Activated naive CD8-positive, alpha-beta T cell treated with anti-CD3 and anti-CD28 coated beads, Interleukin-2, amount 10 ng/mL, durations not matched to agents 7 days and 5 days (primary cell): ENCODE results near the gene USP9X. TPM values are rescaled to one million over a fixed set of nuclear protein-coding genes. Genes with fewer than 3 reads are reported as not detected.
"Not testable (repeated sequence)": the region's sequence is repeated elsewhere in the genome, so short reads cannot be mapped to it uniquely, and the experiment has no call there.

Experiments used
- ATAC-seq: fragments of 150-1000 bp; cut with Tn5 transposase; one replicate; pipeline ENCODE4 v1.10.0; 2021; ENCODE audit warnings: low read depth, moderate library complexity
- POLR2A ChIA-PET: fragments of 350-600 bp; sonication (Branson Sonifier 250); formaldehyde crosslinking; loops from one replicate; lab custom pipeline; 2021; ENCODE audit warnings: antibody characterized with exemption; lab: Charles Lee
- DNase-seq: peaks from one replicate; pipeline ENCODE4 v3.0.0; 2021
- H3K27ac Mint-ChIP-seq: one replicate; pipeline ENCODE4 v1.8.0; 2022; ENCODE audit warnings: mild to moderate bottlenecking, mixed read lengths
- H3K27me3 Mint-ChIP-seq: one replicate; pipeline ENCODE4 v1.8.0; 2022; ENCODE audit warnings: mild to moderate bottlenecking, moderate library complexity, mixed read lengths
- H3K36me3 Mint-ChIP-seq: one replicate; pipeline ENCODE4 v1.8.0; 2021; ENCODE audit warnings: mild to moderate bottlenecking, mixed read lengths
- H3K4me1 Mint-ChIP-seq: one replicate; pipeline ENCODE4 v1.8.0; 2021; ENCODE audit warnings: mixed read lengths
- H3K4me3 Mint-ChIP-seq: one replicate; pipeline ENCODE4 v1.8.0; 2022; ENCODE audit warnings: mild to moderate bottlenecking, moderate library complexity, mixed read lengths
- H3K9me3 Mint-ChIP-seq: one replicate; pipeline ENCODE4 v1.8.0; 2021; ENCODE audit warnings: mixed read lengths
- total RNA-seq, 2 experiments: library from RNA; stranded (reverse); gene quantifications; one replicate each; pipeline ENCODE4 v1.2.3, GENCODE V29; 2021

Gene USP9X
- total RNA-seq, 2 experiments from 2014 or later = 56.9 to 65.7 TPM

- Mint-ChIP-seq H3K27me3 (no peaks in the 10 kb centered on the region), H3K4me3 (no peak overlapping the region), H3K36me3 (peaks cover 36% of the 10 kb centered on the region), H3K4me1 (peaks cover 1% of the 10 kb centered on the region), H3K27ac (no peak overlapping the region), H3K9me3 (peaks cover 2% of the 10 kb centered on the region)
- DNase-seq (no peak), ATAC-seq (no peak)
- POLR2A ChIA-PET = no interaction called here
Observed at GRCh38 chrX:41198410-41198809, 113.2 kb downstream of the USP9X start.

DNA sequence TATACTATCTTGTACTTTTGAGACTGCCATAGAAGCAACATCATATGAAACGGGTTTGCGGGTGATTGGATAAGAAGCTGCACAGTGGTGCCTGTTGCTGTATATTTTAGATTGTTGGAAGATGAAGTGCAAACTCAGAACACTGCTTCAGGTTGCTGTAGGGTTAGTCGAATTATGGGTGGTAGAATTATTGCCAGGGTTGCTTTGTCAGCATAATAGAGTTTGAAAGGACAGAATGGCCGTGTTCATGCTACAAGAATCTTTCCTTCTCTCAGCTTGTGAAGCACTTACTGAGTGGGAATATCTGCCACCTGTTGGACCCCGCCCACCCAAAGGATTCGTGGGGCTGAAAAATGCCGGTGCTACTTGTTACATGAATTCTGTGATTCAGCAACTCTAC lies 115.5 kb downstream of the USP9X start:
- Mint-ChIP-seq H3K27ac (no peak overlapping the region), H3K4me3 (no peak overlapping the region), H3K4me1 (peaks cover 1% of the 10 kb centered on the region), H3K36me3 (peaks cover 52% of the 10 kb centered on the region), H3K9me3 (peaks cover 6% of the 10 kb centered on the region), H3K27me3 (no peaks in the 10 kb centered on the region)
- DNase-seq (no peak), ATAC-seq (no peak)
- POLR2A ChIA-PET = no interaction called here

GRCh38 chrX:41209853-41210252 lies 124.6 kb downstream of the USP9X start:
- Mint-ChIP-seq H3K4me3 (no peak overlapping the region), H3K4me1 (no peaks in the 10 kb centered on the region), H3K27me3 (no peaks in the 10 kb centered on the region), H3K27ac (no peak overlapping the region), H3K9me3 (peaks cover 12% of the 10 kb centered on the region), H3K36me3 (peaks cover 70% of the 10 kb centered on the region)
- ATAC-seq (no peak), DNase-seq (no peak)
- POLR2A ChIA-PET = no interaction called here

GRCh38 chrX:41224605-41225004 lies 139.4 kb downstream of the USP9X start:
- Mint-ChIP-seq H3K27ac (no peak overlapping the region), H3K36me3 (peaks cover 28% of the 10 kb centered on the region)

GRCh38 chrX:41233988-41234387 lies 148.7 kb downstream of the USP9X start:
- Mint-ChIP-seq H3K4me3 (no peak overlapping the region), H3K36me3 (peaks cover 16% of the 10 kb centered on the region), H3K9me3 (no peaks in the 10 kb centered on the region), H3K27ac (no peak overlapping the region), H3K4me1 (peaks cover 3% of the 10 kb centered on the region), H3K27me3 (no peaks in the 10 kb centered on the region)
- DNase-seq = no peak
- no peak for ATAC-seq
- POLR2A ChIA-PET = no interaction called here

More at GRCh38 chrX:41224605-41225004, 139.4 kb downstream of the USP9X start:
- DNase-seq = no peak
- H3K9me3 Mint-ChIP-seq = no peaks in the 10 kb centered on the region
- H3K27me3 Mint-ChIP-seq = no peaks in the 10 kb centered on the region
- no peaks in the 10 kb centered on the region for H3K4me1 Mint-ChIP-seq
- POLR2A ChIA-PET = no interaction called here
- no peak overlapping the region for H3K4me3 Mint-ChIP-seq
- ATAC-seq = no peak

DNA sequence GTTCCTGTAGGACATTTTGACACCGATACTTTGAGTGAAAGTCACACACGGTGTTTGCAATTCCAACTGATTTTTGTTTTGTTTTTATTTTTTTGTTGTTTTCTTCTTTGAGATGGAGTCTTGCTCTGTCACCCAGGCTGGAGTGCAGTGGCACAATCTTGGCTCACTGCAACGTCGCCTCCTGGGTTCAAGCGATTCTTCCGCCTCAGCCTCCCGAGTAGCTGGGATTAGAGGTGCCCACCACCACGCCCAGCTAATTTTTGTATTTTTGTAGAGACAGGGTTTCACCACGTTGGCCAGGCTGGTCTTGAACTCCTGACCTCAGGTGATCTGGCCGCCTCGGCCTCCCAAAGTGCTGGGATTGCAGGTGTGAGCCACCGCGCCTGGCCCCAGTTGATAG lies 149.2 kb downstream of the USP9X start:
- POLR2A ChIA-PET, H3K4me1 Mint-ChIP-seq, H3K27me3 Mint-ChIP-seq, DNase-seq, H3K4me3 Mint-ChIP-seq, ATAC-seq, H3K27ac Mint-ChIP-seq, H3K9me3 Mint-ChIP-seq: not testable (repeated sequence)
- peaks cover 14% of the 10 kb centered on the region for H3K36me3 Mint-ChIP-seq

DNA sequence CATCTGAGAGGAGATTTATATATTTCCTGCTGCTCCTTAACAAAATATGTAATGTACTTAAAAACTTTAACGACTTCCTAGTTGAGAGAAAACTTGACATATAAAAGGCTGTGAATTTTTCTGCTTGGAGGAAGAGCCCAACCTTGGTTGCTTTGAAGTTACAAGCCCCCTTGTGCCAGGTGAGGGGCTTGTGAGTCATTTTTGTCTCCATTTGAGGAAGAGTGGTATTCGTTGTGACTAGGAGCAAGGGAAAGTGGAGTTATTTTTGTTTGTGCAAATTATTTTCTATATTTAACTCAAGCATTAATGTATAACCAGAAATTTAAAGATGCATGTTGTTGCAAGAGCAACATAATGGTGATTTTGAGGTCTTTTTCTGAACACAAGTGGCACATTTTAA lies 149.7 kb downstream of the USP9X start:
- peaks cover 12% of the 10 kb centered on the region for H3K36me3 Mint-ChIP-seq
- no peaks in the 10 kb centered on the region for H3K27me3 Mint-ChIP-seq
- DNase-seq (no peak), ATAC-seq (no peak)
- peaks cover 3% of the 10 kb centered on the region for H3K4me1 Mint-ChIP-seq
- H3K4me3 Mint-ChIP-seq = no peak overlapping the region
- H3K9me3 Mint-ChIP-seq = no peaks in the 10 kb centered on the region
- POLR2A ChIA-PET = no interaction called here
- no peak overlapping the region for H3K27ac Mint-ChIP-seq

GRCh38 chrX:41236629-41237028 lies 151.4 kb downstream of the USP9X start:
- Mint-ChIP-seq H3K36me3 (peaks cover 11% of the 10 kb centered on the region), H3K9me3 (no peaks in the 10 kb centered on the region), H3K4me1 (peaks cover 3% of the 10 kb centered on the region), H3K27ac (no peak overlapping the region), H3K27me3 (no peaks in the 10 kb centered on the region), H3K4me3 (no peak overlapping the region)
- POLR2A ChIA-PET = no interaction called here
- ATAC-seq (no peak), DNase-seq (no peak)

DNA sequence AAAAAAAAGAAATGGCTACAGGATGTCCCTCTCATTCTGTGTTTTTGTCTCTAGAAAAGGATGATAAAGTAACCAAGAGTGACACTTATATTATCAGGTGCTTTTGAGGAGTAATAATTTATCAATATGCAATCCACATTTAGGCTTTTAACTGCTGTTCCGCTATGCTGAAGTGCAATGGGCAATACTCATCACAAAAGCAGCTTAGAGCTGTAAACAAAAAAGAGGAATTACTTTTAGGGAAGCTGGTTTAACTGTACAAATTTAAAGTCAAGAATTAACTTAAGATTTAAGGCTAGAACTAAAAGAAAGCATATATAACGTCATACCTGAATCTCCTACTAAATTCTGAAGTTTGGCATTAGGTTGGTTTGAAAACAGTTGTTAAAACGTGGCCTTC lies 155.3 kb downstream of the USP9X start:
- Mint-ChIP-seq H3K9me3 (no peaks in the 10 kb centered on the region), H3K27ac (no peak overlapping the region), H3K36me3 (no peaks in the 10 kb centered on the region), H3K4me1 (peaks cover 3% of the 10 kb centered on the region), H3K4me3 (no peak overlapping the region), H3K27me3 (no peaks in the 10 kb centered on the region)
- DNase-seq = no peak
- no peak for ATAC-seq
- POLR2A ChIA-PET = no interaction called here

GRCh38 chrX:41241962-41242361 lies 156.7 kb downstream of the USP9X start:
- no peak overlapping the region for H3K4me3 Mint-ChIP-seq
- H3K27ac Mint-ChIP-seq = no peak overlapping the region
- POLR2A ChIA-PET = no interaction called here
- peaks cover 3% of the 10 kb centered on the region for H3K4me1 Mint-ChIP-seq
- H3K36me3 Mint-ChIP-seq = no peaks in the 10 kb centered on the region
- H3K27me3 Mint-ChIP-seq = peaks cover 3% of the 10 kb centered on the region
- H3K9me3 Mint-ChIP-seq = no peaks in the 10 kb centered on the region
- ATAC-seq (no peak), DNase-seq (no peak)

GRCh38 chrX:41245641-41246040 lies 160.4 kb downstream of the USP9X start:
- H3K27me3 Mint-ChIP-seq = peaks cover 3% of the 10 kb centered on the region
- POLR2A ChIA-PET = interaction anchor here (0.6 kb wide), 1 partner anchor 8 kb away, joined by 3 read pairs; no protein-coding TSS in a partner anchor
- no peak overlapping the region for H3K4me3 Mint-ChIP-seq
- DNase-seq (no peak), ATAC-seq (no peak)
- no peaks in the 10 kb centered on the region for H3K9me3 Mint-ChIP-seq
- no peaks in the 10 kb centered on the region for H3K4me1 Mint-ChIP-seq
- H3K36me3 Mint-ChIP-seq = no peaks in the 10 kb centered on the region
- no peak overlapping the region for H3K27ac Mint-ChIP-seq

- Mint-ChIP-seq H3K27me3 (peaks cover under 1% of the 10 kb centered on the region), H3K36me3 (no peaks in the 10 kb centered on the region), H3K9me3 (no peaks in the 10 kb centered on the region), H3K4me3 (no peak overlapping the region), H3K4me1 (peaks cover 5% of the 10 kb centered on the region), H3K27ac (no peak overlapping the region)
- POLR2A ChIA-PET = no interaction called here
- ATAC-seq = no peak
- no peak for DNase-seq
Observed at GRCh38 chrX:41250867-41251266, 165.6 kb downstream of the USP9X start.

GRCh38 chrX:41257801-41258200 lies 172.6 kb downstream of the USP9X start:
- Mint-ChIP-seq H3K36me3 (no peaks in the 10 kb centered on the region), H3K4me3 (no peak overlapping the region), H3K4me1 (peaks cover 4% of the 10 kb centered on the region), H3K27me3 (peaks cover 5% of the 10 kb centered on the region), H3K9me3 (no peaks in the 10 kb centered on the region), H3K27ac (no peak overlapping the region)
- ATAC-seq (no peak), DNase-seq (no peak)
- POLR2A ChIA-PET = no interaction called here

DNA sequence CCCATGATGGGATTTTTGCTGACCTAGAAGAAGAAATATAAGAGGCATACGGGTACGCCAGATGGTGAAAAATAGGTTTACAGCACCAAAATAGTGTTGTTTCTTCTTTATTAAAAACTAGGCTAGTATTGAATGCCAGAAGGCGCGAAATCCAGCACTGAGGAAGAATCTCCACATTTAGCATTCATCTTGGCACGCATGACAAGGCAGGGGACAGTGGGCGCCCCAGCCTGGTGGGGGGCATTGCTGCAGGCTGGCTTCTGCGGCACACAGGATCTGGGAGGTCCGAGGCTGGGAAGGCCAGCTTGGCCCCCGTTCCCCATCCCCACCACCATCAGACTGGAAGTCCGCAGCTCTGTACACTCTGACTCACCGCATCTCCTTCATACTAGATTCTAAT lies 173.0 kb downstream of the USP9X start:
- no peak overlapping the region for H3K4me3 Mint-ChIP-seq
- no peaks in the 10 kb centered on the region for H3K36me3 Mint-ChIP-seq
- DNase-seq = no peak
- H3K4me1 Mint-ChIP-seq = peaks cover 3% of the 10 kb centered on the region
- peaks cover 5% of the 10 kb centered on the region for H3K27me3 Mint-ChIP-seq
- ATAC-seq = no peak
- H3K27ac Mint-ChIP-seq = no peak overlapping the region
- H3K9me3 Mint-ChIP-seq = no peaks in the 10 kb centered on the region
- POLR2A ChIA-PET = no interaction called here

GRCh38 chrX:41258871-41259270 lies 173.6 kb downstream of the USP9X start:
- peaks cover 5% of the 10 kb centered on the region for H3K27me3 Mint-ChIP-seq
- POLR2A ChIA-PET = no interaction called here

More at GRCh38 chrX:41258871-41259270, 173.6 kb downstream of the USP9X start:
- H3K4me1 Mint-ChIP-seq = no peaks in the 10 kb centered on the region
- DNase-seq = no peak
- no peak for ATAC-seq
- H3K4me3 Mint-ChIP-seq = no peak overlapping the region
- H3K27ac Mint-ChIP-seq = no peak overlapping the region
- H3K9me3 Mint-ChIP-seq = no peaks in the 10 kb centered on the region
- no peaks in the 10 kb centered on the region for H3K36me3 Mint-ChIP-seq
